ENCODE results near the gene DOK7. TPM values are rescaled to one million over a fixed set of nuclear protein-coding genes. Genes with fewer than 3 reads are reported as not detected.

Gene DOK7
- polyA plus RNA-seq, 3 donors: not detected

- Histone ChIP-seq H2AFZ (ENCODE audit: insufficient read depth, low read depth, low read length, poor library complexity, severe bottlenecking) (no peak overlapping the region), H3K4me1 (ENCODE audit: control insufficient read depth in 1 of 2, insufficient read depth in 2 of 2, low read length in 2 of 2) (no peaks in the 10 kb centered on the region), H3K4me2 (replicated peaks; ENCODE audit: extremely low read depth, low read length, poor library complexity, severe bottlenecking) (no peak overlapping the region), H4K20me1 (ENCODE audit: insufficient read depth, low read length) (no peaks in the 10 kb centered on the region), H3K27me3 (ENCODE audit: control insufficient read depth in 2 of 2, insufficient read depth in 2 of 2, low read length in 2 of 2) (no peaks in the 10 kb centered on the region), H3K27ac (ENCODE audit: low read depth in 1 of 2, low read length in 2 of 2) (no peak overlapping the region), H3K9me3 (replicated peaks in 1 of 2; ENCODE audit: control insufficient read depth in 1 of 2, insufficient read depth in 1 of 2, low read length in 2 of 2) (no peaks in the 10 kb centered on the region), H3K4me3 (replicated peaks in 1 of 3; ENCODE audit: low read depth in 2 of 3, low read length in 3 of 3) (no peak overlapping the region), H3K9ac (ENCODE audit: insufficient read depth, low read length, poor library complexity, severe bottlenecking) (no peak overlapping the region), H3K36me3 (replicated peaks in 1 of 2; ENCODE audit: control insufficient read depth in 1 of 2, insufficient read depth in 2 of 2, low read length in 2 of 2) (peaks cover 5 to 9% of the 10 kb centered on the region in 2 donors), H3K79me2 (ENCODE audit: insufficient read depth, low read length) (no peaks in the 10 kb centered on the region)
- intact Hi-C loops (cut with micrococcal nuclease): no loop called here
- no peak for DNase-seq
- Mint-ChIP-seq H3K36me3 (peaks cover 9 to 17% of the 10 kb centered on the region in 2 donors), H3K4me1 (no peaks in the 10 kb centered on the region), H3K27ac (no peak overlapping the region), H3K9me3 (no peaks in the 10 kb centered on the region), H3K27me3 (ENCODE audit: low read depth in 3 of 3) (peaks cover 0 to 2% (median 1%) of the 10 kb centered on the region in 3 donors), H3K4me3 (no peak overlapping the region)
- 97% methylated on average over 9 of the region's 9 CpGs for WGBS (ENCODE audit: insufficient coverage)
- TF ChIP-seq CTCF (IDR thresholded peaks at IDR 0.05): no peak
Measured at GRCh38 chr4:3427134-3427476, 36.0 kb upstream of the DOK7 start.

- H3K4me3 Mint-ChIP-seq: no peak overlapping the region
- WGBS (ENCODE audit: insufficient coverage): 96% methylated on average over 7 of the region's 17 CpGs
- Histone ChIP-seq H3K36me3 (replicated peaks in 1 of 2; ENCODE audit: control insufficient read depth in 1 of 2, insufficient read depth in 2 of 2, low read length in 2 of 2) (peaks cover 2 to 9% of the 10 kb centered on the region in 2 donors), H3K4me3 (replicated peaks in 1 of 3; ENCODE audit: low read depth in 2 of 3, low read length in 3 of 3) (no peak overlapping the region), H3K9me3 (replicated peaks in 1 of 2; ENCODE audit: control insufficient read depth in 1 of 2, insufficient read depth in 1 of 2, low read length in 2 of 2) (no peaks in the 10 kb centered on the region), H3K27ac (ENCODE audit: low read depth in 1 of 2, low read length in 2 of 2) (no peak overlapping the region), H3K4me1 (ENCODE audit: control insufficient read depth in 1 of 2, insufficient read depth in 2 of 2, low read length in 2 of 2) (no peaks in the 10 kb centered on the region), H3K79me2 (ENCODE audit: insufficient read depth, low read length) (no peaks in the 10 kb centered on the region), H4K20me1 (ENCODE audit: insufficient read depth, low read length) (no peaks in the 10 kb centered on the region), H3K27me3 (ENCODE audit: control insufficient read depth in 2 of 2, insufficient read depth in 2 of 2, low read length in 2 of 2) (no peaks in the 10 kb centered on the region), H2AFZ (ENCODE audit: insufficient read depth, low read depth, low read length, poor library complexity, severe bottlenecking) (no peak overlapping the region), H3K4me2 (replicated peaks; ENCODE audit: extremely low read depth, low read length, poor library complexity, severe bottlenecking) (no peak overlapping the region), H3K9ac (ENCODE audit: insufficient read depth, low read length, poor library complexity, severe bottlenecking) (no peak overlapping the region)
- intact Hi-C loops (cut with micrococcal nuclease): no loop called here
- no peaks in the 10 kb centered on the region for H3K9me3 Mint-ChIP-seq
- no peak for TF ChIP-seq CTCF (IDR thresholded peaks at IDR 0.05)
- peak overlapping the region in 1 of 7 donors; percentile 58 for H3K27ac Mint-ChIP-seq
- no peak for DNase-seq
- peaks cover 0 to 2% (median 1%) of the 10 kb centered on the region in 3 donors for H3K27me3 Mint-ChIP-seq (ENCODE audit: low read depth in 3 of 3)
- H3K4me1 Mint-ChIP-seq: no peaks in the 10 kb centered on the region
- H3K36me3 Mint-ChIP-seq: peaks cover 6 to 17% of the 10 kb centered on the region in 2 donors
Measured at GRCh38 chr4:3427706-3428446, 35.2 kb upstream of the DOK7 start.

All from CD14-positive monocyte (primary cell).